Central memory CD4-positive, alpha-beta T cell (primary cell): ENCODE measurements around the gene VASH1.

ENCODE experiments used
- DNase-seq: peaks from one replicate; pipeline ENCODE4 v3.0.0; 2022

The VASH1 gene

GRCh38 chr14:76742966-76743365 is 18.3 kb upstream of the VASH1 start:
- no peak for DNase-seq

GRCh38 chr14:76752744-76753143 is 8.5 kb upstream of the VASH1 start:
- no peak for DNase-seq

GRCh38 chr14:76753541-76754198 is 7.6 kb upstream of the VASH1 start:
- DNase-seq: no peak

GRCh38 chr14:76754586-76754985 is 6.7 kb upstream of the VASH1 start:
- DNase-seq: no peak

GRCh38 chr14:76755610-76756370 is 5.5 kb upstream of the VASH1 start:
- DNase-seq: no peak

GRCh38 chr14:76756371-76756750 is 4.9 kb upstream of the VASH1 start:
- no peak for DNase-seq

GRCh38 chr14:76759589-76759988 is 1.7 kb upstream of the VASH1 start:
- no peak for DNase-seq

GRCh38 chr14:76760331-76761135 is 735 bp upstream of the VASH1 start:
- DNase-seq: no peak

GRCh38 chr14:76761960-76762410 is 717 bp downstream of the VASH1 start:
- no peak for DNase-seq

- no peak for DNase-seq
These were observed 1.3 kb downstream of the VASH1 start for GRCh38 chr14:76762411-76763095.

GRCh38 chr14:76763096-76764041 is 2.1 kb downstream of the VASH1 start:
- DNase-seq: no peak

- no peak for DNase-seq
These were observed 4.2 kb downstream of the VASH1 start for GRCh38 chr14:76765461-76765931.

- DNase-seq: peak; percentile 89
These were observed 6.7 kb downstream of the VASH1 start for GRCh38 chr14:76767681-76768656.

- DNase-seq: no peak
These were observed 7.6 kb downstream of the VASH1 start for GRCh38 chr14:76768671-76769500.

- DNase-seq: no peak
These were observed 8.5 kb downstream of the VASH1 start for GRCh38 chr14:76769636-76770292.

GRCh38 chr14:76770521-76771436 is 9.5 kb downstream of the VASH1 start:
- DNase-seq: no peak

- DNase-seq: no peak
These were observed 10.2 kb downstream of the VASH1 start for GRCh38 chr14:76771437-76771980.
